Measurements from ENCODE around the gene ABCA10. TPM values are rescaled to one million over a fixed set of nuclear protein-coding genes. Genes with fewer than 3 reads are reported as not detected.

ABCA10 gene
- 0.08 to 0.24 TPM (median 0.12 TPM) in 5 replicates for total RNA-seq (2022; extraction: Qiagen RNA extraction)

GRCh38 chr17:69228576-69228975, at the start of gene ABCA10:
TSS of gene ABCA10 (minus strand) at chr17:69228824. CDS start at chr17:69225358, 3,466 bp downstream.

DNA sequence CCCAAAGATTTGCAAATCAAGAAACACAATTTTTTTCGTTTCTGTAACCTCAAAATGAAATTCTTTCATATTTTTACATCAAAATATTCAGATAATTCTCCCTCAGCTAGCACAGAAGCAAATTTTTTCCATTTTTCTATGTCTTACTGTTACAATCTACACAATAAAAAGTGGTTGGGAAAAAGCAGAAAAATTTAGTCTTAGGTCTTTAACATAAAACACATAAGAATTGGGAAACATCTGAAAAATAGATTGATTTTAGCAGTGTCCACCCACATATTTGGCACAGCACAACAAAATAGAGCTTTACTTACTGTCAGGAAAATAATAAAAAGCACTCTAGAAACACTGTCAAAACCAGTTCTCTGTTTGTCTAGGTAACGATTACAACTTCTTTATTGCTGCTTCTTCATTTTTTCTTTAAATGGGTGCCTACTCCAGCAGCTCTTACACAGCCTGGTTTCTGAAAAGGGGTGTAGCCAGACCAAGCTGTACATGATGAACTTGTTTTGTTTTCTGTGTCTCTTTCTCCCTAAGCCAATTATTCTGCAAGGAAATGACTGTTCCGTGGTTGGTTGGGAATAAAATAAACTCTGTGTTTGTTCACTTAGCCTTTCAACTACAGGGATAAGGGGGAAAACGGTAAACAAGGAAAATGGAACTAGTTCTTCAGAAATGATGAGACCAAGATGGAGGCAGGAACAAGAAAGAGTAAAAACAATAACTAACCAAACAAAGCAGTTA, 87.0 kb downstream of the ABCA10 start, which contains the start of gene ABCA6:
TSS of gene ABCA6 (minus strand) at position 465 of the 744 bp plus-strand sequence. CDS start 1,192 bp downstream, outside the sequence.

Other genes starting within 250 kb of the ABCA10 start
- gene ABCA9, start 167.9 kb downstream of the ABCA10 start, total RNA-seq (2022; extraction: Qiagen RNA extraction) = not detected in 5 replicates
- 0.05 to 0.06 TPM in 2 of 5 replicates, not detected in the others for gene ABCA6, start 86.9 kb downstream of the ABCA10 start, total RNA-seq (2022; extraction: Qiagen RNA extraction)
- gene ABCA5, start 98.3 kb upstream of the ABCA10 start, total RNA-seq (2022; extraction: Qiagen RNA extraction) = 2.2 to 3.7 TPM (median 2.8 TPM) in 5 replicates
- 5.5 to 7.8 TPM (median 6.9 TPM) in 5 replicates for gene MAP2K6, start 185.9 kb upstream of the ABCA10 start, total RNA-seq (2022; extraction: Qiagen RNA extraction)